GM10266 (cell line): ENCODE data around the gene BMPR1B.

Experiments
- DNase-seq: peaks from one replicate; pipeline ENCODE4 v3.0.0; 2012; ENCODE audit errors: extremely low spot score
- TF ChIP-seq, protein P1 (sequence below): IDR thresholded peaks from 2 replicates; pipeline ENCODE4 v1.5.1; 2012; ENCODE audit warnings: mild to moderate bottlenecking, low read depth; ENCODE audit not compliant: control insufficient read depth, insufficient read depth; ENCODE audit errors: missing control alignments

BMPR1B gene

DNA sequence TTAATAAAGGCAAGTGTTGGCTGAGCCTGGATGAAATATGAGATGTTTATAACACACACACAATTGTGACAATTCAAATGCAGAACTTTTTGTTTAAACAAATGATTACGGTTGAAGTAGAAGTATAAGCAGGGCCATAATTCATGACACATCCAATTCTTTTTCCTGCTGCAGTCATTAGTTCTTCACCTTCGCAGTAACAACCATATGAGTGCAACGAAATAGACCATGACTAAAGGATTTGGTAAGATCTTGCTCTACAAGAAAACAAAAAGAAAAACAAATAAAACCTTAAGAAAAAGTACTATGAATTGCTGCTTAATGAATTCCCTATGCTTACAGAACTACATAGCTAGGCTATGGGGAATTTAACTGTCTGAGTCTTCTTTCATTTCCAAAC, 13.9 kb upstream of the BMPR1B start:
- DNase-seq = no peak
- TF ChIP-seq, protein P1, sequence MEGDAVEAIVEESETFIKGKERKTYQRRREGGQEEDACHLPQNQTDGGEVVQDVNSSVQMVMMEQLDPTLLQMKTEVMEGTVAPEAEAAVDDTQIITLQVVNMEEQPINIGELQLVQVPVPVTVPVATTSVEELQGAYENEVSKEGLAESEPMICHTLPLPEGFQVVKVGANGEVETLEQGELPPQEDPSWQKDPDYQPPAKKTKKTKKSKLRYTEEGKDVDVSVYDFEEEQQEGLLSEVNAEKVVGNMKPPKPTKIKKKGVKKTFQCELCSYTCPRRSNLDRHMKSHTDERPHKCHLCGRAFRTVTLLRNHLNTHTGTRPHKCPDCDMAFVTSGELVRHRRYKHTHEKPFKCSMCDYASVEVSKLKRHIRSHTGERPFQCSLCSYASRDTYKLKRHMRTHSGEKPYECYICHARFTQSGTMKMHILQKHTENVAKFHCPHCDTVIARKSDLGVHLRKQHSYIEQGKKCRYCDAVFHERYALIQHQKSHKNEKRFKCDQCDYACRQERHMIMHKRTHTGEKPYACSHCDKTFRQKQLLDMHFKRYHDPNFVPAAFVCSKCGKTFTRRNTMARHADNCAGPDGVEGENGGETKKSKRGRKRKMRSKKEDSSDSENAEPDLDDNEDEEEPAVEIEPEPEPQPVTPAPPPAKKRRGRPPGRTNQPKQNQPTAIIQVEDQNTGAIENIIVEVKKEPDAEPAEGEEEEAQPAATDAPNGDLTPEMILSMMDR = no peak

GRCh38 chr4:94744850-94745249, 12.9 kb upstream of the BMPR1B start:
- no peak for DNase-seq
- TF ChIP-seq, protein P1 = no peak

DNA sequence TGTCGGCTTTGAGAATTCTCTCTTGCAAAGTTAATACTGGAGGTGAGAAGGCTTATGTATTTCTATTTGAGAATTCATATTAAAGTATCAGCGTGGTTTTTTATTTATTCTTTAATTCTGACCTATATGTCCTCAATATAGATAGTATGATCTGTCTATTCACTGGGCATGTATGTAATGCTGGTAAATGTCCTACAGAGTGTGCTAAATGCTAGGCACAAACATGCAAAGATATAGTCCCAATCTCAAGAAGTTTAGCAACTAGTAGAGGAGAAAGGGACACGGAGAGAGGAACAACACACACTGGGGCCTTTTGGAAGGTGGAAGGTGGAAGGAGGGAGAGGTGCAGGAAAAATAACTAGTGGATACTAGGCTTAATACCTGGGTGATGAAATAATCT, 11.0 kb upstream of the BMPR1B start:
- TF ChIP-seq, protein P1 = no peak
- no peak for DNase-seq

GRCh38 chr4:94758141-94758699, 465 bp downstream of the BMPR1B start:
- TF ChIP-seq, protein P1 = no peak
- DNase-seq = peak; percentile 23

GRCh38 chr4:94758700-94759399, 1.1 kb downstream of the BMPR1B start:
- DNase-seq = no peak
- TF ChIP-seq, protein P1 = no peak

DNA sequence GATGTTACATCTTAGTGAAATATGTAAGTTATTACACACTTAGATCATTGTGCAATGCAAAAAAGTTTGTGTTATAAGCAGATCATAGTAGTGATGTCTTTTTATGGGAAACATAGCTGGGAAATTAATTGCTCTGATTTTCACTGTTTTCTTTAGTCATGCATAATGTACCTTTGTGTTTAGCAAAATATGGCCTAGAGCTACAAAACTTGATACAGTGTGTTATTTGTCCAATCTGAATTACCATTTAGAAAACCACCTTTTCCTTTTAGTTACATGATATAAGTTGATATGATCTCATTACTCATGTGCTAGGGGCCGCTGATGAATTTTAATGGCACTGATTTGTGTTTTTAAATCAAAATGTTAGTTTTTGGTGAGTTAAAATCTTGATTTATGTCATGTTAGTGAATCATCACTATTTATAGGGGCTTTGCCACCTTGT, 2.0 kb downstream of the BMPR1B start:
- DNase-seq = no peak
- TF ChIP-seq, protein P1 = no peak

GRCh38 chr4:94762326-94762725, 4.6 kb downstream of the BMPR1B start:
- DNase-seq = no peak

More at GRCh38 chr4:94762326-94762725, 4.6 kb downstream of the BMPR1B start:
- TF ChIP-seq, protein P1 = no peak
